B cell (primary cell): ENCODE data around the gene NRP1.

Source experiments
- CTCF ChIP-seq: fragments of 200-600 bp; IDR thresholded peaks from one replicate; pipeline ENCODE4 v1.8.0; 2022; ENCODE audit warnings: antibody characterized with exemption, mild to moderate bottlenecking
- EZH2 ChIP-seq: IDR thresholded peaks from 2 replicates; pipeline ENCODE4 v1.6.1; 2012; ENCODE audit warnings: borderline replicate concordance, low read depth, mild to moderate bottlenecking, moderate library complexity, low read length; ENCODE audit not compliant: insufficient read depth, poor library complexity, severe bottlenecking

GRCh38 chr10:33274096-33274785 lies 60.2 kb downstream of the NRP1 start:
- TF ChIP-seq EZH2 (no peak), CTCF (no peak)
